ENCODE measurements around the gene SLC8A3. TPM values are rescaled to one million over a fixed set of nuclear protein-coding genes. Genes with fewer than 3 reads are reported as not detected.

The SLC8A3 gene
- total and polyA plus RNA-seq, 2 of the 13 experiments (the other 11 are each of a cell fraction or from before 2014, with no cell fraction given): 0.01 to 0.02 TPM

DNA sequence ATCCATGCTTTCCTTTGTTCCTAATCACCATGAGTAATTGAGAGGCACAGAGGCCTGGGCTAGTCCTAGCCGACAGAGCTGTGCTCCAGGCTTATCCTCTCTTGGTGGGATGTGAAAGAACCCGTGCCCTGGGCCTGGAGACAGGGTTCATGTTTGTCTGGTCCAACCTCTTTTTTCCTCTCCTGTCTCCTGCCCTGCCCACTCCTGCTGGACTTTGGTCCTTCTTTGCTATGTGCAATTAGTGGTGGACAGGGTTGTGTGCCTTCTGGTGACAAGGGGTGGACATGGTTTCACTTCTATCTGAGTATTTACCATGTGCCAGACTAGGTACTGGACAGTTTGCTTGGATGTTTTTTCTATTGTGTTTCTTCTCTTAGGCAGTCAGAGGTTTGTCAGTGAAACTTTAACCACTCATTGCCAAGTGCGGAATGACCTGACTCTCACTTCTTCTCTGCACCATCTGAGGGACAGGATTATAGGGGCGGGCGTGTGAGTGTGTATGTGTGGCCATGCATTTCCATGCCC, 183.4 kb downstream of the SLC8A3 start (continued):
- TF ChIP-seq, protein P1, sequence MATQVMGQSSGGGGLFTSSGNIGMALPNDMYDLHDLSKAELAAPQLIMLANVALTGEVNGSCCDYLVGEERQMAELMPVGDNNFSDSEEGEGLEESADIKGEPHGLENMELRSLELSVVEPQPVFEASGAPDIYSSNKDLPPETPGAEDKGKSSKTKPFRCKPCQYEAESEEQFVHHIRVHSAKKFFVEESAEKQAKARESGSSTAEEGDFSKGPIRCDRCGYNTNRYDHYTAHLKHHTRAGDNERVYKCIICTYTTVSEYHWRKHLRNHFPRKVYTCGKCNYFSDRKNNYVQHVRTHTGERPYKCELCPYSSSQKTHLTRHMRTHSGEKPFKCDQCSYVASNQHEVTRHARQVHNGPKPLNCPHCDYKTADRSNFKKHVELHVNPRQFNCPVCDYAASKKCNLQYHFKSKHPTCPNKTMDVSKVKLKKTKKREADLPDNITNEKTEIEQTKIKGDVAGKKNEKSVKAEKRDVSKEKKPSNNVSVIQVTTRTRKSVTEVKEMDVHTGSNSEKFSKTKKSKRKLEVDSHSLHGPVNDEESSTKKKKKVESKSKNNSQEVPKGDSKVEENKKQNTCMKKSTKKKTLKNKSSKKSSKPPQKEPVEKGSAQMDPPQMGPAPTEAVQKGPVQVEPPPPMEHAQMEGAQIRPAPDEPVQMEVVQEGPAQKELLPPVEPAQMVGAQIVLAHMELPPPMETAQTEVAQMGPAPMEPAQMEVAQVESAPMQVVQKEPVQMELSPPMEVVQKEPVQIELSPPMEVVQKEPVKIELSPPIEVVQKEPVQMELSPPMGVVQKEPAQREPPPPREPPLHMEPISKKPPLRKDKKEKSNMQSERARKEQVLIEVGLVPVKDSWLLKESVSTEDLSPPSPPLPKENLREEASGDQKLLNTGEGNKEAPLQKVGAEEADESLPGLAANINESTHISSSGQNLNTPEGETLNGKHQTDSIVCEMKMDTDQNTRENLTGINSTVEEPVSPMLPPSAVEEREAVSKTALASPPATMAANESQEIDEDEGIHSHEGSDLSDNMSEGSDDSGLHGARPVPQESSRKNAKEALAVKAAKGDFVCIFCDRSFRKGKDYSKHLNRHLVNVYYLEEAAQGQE (IDR thresholded peaks at IDR 0.05; ENCODE audit: borderline replicate concordance in 1 of 2, low read depth in 1 of 2, low read length in 2 of 2): peak in 1 of 2 experiments; percentile 38; a peak in 1 of 4 replicates
- TF ChIP-seq MED8 (CRISPR knock-in tag; IDR thresholded peaks at IDR 0.05; ENCODE audit: insufficient replicate concordance) (no peak), HDAC2 (CRISPR knock-in tag; IDR thresholded peaks at IDR 0.05) (peak; percentile 93), WIZ (CRISPR knock-in tag; IDR thresholded peaks at IDR 0.05) (no peak), PHF20 (CRISPR knock-in tag; IDR thresholded peaks at IDR 0.05) (peak; percentile 18; the same call in 1 of the 2 replicates), FOSL2 (CRISPR knock-in tag; IDR thresholded peaks at IDR 0.05) (peak; percentile 68), RAD21 (CRISPR knock-in tag; IDR thresholded peaks at IDR 0.05) (peak; percentile 49; the same call in 1 of the 2 replicates)
- TF ChIP-seq, protein P2, sequence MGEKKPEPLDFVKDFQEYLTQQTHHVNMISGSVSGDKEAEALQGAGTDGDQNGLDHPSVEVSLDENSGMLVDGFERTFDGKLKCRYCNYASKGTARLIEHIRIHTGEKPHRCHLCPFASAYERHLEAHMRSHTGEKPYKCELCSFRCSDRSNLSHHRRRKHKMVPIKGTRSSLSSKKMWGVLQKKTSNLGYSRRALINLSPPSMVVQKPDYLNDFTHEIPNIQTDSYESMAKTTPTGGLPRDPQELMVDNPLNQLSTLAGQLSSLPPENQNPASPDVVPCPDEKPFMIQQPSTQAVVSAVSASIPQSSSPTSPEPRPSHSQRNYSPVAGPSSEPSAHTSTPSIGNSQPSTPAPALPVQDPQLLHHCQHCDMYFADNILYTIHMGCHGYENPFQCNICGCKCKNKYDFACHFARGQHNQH (CRISPR knock-in tag; IDR thresholded peaks at IDR 0.05): peak; percentile 79
- TF ChIP-seq, protein P3, sequence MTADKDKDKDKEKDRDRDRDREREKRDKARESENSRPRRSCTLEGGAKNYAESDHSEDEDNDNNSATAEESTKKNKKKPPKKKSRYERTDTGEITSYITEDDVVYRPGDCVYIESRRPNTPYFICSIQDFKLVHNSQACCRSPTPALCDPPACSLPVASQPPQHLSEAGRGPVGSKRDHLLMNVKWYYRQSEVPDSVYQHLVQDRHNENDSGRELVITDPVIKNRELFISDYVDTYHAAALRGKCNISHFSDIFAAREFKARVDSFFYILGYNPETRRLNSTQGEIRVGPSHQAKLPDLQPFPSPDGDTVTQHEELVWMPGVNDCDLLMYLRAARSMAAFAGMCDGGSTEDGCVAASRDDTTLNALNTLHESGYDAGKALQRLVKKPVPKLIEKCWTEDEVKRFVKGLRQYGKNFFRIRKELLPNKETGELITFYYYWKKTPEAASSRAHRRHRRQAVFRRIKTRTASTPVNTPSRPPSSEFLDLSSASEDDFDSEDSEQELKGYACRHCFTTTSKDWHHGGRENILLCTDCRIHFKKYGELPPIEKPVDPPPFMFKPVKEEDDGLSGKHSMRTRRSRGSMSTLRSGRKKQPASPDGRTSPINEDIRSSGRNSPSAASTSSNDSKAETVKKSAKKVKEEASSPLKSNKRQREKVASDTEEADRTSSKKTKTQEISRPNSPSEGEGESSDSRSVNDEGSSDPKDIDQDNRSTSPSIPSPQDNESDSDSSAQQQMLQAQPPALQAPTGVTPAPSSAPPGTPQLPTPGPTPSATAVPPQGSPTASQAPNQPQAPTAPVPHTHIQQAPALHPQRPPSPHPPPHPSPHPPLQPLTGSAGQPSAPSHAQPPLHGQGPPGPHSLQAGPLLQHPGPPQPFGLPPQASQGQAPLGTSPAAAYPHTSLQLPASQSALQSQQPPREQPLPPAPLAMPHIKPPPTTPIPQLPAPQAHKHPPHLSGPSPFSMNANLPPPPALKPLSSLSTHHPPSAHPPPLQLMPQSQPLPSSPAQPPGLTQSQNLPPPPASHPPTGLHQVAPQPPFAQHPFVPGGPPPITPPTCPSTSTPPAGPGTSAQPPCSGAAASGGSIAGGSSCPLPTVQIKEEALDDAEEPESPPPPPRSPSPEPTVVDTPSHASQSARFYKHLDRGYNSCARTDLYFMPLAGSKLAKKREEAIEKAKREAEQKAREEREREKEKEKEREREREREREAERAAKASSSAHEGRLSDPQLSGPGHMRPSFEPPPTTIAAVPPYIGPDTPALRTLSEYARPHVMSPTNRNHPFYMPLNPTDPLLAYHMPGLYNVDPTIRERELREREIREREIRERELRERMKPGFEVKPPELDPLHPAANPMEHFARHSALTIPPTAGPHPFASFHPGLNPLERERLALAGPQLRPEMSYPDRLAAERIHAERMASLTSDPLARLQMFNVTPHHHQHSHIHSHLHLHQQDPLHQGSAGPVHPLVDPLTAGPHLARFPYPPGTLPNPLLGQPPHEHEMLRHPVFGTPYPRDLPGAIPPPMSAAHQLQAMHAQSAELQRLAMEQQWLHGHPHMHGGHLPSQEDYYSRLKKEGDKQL (CRISPR knock-in tag; IDR thresholded peaks at IDR 0.05; ENCODE audit: low read depth): peak; percentile 32; the same call in 1 of the 2 replicates
- TF ChIP-seq, protein P4, sequence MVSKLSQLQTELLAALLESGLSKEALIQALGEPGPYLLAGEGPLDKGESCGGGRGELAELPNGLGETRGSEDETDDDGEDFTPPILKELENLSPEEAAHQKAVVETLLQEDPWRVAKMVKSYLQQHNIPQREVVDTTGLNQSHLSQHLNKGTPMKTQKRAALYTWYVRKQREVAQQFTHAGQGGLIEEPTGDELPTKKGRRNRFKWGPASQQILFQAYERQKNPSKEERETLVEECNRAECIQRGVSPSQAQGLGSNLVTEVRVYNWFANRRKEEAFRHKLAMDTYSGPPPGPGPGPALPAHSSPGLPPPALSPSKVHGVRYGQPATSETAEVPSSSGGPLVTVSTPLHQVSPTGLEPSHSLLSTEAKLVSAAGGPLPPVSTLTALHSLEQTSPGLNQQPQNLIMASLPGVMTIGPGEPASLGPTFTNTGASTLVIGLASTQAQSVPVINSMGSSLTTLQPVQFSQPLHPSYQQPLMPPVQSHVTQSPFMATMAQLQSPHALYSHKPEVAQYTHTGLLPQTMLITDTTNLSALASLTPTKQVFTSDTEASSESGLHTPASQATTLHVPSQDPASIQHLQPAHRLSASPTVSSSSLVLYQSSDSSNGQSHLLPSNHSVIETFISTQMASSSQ (IDR thresholded peaks at IDR 0.05; ENCODE audit: low read depth): 0 out of 2 replicates have a peak, but pooled peaks have one; percentile 22
- TF ChIP-seq, protein P4 (CRISPR knock-in tag; IDR thresholded peaks at IDR 0.05; ENCODE audit: borderline replicate concordance): peak; percentile 76; the same call in 1 of the 2 replicates
